Cardiac septum (tissue), 1 donor: Measurements from ENCODE around the gene PSMD9. TPM values are rescaled to one million over a fixed set of nuclear protein-coding genes. Genes with fewer than 3 reads are reported as not detected.
"Not testable (repeated sequence)": the region's sequence is repeated elsewhere in the genome, so short reads cannot be mapped to it uniquely, and the experiment has no call there.

Source experiments
- DNase-seq: peaks from one replicate; pipeline ENCODE4 v3.0.0-alpha.2; 2020; ENCODE audit warnings: low spot score
- intact Hi-C: fragments of 100-400 bp; cut with DNase I; formaldehyde crosslinking; loops from one replicate; pipeline ENCODE4 v1.14.0; 2022
- long read RNA-seq: library from polyadenylated mRNA; unstranded; transcript quantifications from one replicate; pipeline ENCODE4 v2.0.0, GENCODE V29; 2021
- total RNA-seq: library from RNA; stranded (reverse); fragmentation: NEBNext Ultra II Directional; extraction: Animal tissue kit (Norgen Biotek cat#: 25700); gene quantifications from one replicate; pipeline ENCODE4 v1.2.1, GENCODE V29; 2021
- donor health status: DM: no; HTN: no; CAD: no.

Gene PSMD9, protein sequence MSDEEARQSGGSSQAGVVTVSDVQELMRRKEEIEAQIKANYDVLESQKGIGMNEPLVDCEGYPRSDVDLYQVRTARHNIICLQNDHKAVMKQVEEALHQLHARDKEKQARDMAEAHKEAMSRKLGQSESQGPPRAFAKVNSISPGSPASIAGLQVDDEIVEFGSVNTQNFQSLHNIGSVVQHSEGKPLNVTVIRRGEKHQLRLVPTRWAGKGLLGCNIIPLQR
- 31.2 TPM for total RNA-seq
- long read RNA-seq, transcript PSMD9-207 (6 exons, 2,784 nt): major isoform, 61 of 69 reads
- long read RNA-seq, partial matches to known transcripts: 0 of 69 reads
- long read RNA-seq, other reads (novel, unspliced or antisense): 1 of 69 reads

DNA sequence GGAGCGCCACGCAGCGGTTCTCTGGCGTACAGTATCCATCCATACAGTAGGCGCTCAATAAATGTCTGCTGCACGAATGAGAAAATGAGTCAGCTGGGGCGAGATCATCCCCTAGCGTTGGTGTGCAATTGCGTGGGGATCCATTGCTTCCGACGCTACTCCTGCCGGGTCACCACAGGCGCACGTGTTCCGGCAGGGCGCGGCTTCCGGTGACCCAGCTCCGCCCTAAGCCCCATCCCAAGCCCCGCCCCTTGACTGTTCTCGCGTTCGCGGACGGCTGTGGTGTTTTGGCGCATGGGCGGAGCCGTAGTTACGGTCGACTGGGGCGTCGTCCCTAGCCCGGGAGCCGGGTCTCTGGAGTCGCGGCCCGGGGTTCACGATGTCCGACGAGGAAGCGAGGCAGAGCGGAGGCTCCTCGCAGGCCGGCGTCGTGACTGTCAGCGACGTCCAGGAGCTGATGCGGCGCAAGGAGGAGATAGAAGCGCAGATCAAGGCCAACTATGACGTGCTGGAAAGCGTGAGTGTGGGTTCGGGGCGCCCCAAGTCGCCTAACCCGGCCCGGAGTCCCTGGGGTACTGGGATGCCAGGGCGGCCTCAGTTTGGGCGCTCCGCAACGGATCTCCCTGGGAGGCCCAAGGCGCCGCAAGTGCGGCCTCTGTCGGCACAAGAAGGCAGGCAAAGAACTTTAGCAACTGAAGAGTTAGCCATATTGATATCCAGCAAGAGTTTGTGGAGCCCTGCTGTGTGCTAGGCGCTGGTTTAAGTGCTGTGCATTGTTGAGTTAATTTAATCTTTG, at the start of gene PSMD9:
TSS of gene PSMD9 (plus strand) at position 313 of the 796 bp plus-strand sequence. CDS start at position 380, 67 bp downstream.
- intact Hi-C loops: loop anchor here (1.0 to 5.0 kb wide), 4 partner anchors 50 to 191 kb away; no protein-coding TSS in a partner anchor
- peak; percentile 99 for DNase-seq

DNA sequence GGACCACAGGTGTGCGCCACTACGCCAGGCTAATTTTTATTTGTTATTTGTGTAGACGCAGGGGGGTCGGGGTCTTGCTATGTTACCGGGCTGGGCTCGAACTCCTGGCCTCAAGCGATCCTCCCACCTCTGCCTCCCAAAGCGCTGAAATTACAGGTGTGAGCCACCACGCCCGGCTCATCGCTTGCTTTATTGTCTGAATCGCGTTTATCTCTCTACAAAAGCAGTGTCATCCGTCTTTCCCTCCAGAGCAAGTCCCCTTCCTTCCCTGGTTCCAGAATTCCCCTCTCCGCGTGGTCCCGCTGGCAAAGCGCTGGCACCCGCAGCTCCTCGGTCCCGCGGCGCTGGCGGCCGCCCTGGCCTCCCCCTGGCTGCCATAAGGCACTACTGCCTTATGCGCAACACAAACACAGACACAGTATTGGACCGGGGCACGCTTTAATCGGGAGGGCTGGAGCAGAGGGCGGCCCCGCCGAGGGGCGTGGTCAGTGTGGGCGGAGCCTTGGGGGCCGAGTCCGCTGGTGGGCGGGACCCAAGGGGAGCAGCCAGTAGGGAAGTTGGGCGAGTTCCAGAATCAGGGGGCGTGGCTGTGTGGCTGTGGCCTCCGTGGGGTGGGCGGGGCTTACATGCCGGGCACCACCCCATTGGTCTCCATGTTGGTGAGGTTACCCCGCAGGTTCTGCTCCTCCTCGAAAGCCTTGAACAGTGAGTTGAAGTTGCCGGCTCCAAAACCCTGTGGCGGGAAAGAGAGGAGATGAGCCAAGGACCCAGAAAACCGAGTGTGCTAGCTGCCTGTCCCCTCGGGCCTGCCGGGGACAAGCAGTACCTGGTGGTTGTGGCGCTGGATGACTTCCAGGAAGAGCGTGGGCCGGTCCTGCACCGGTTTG, 49.2 kb upstream of the PSMD9 start:
- intact Hi-C loops: loop anchor here (2.0 kb wide), 1 partner anchor 49 kb away; the partner anchor contains the start of gene PSMD9
- peak; percentile 100 for DNase-seq

DNA sequence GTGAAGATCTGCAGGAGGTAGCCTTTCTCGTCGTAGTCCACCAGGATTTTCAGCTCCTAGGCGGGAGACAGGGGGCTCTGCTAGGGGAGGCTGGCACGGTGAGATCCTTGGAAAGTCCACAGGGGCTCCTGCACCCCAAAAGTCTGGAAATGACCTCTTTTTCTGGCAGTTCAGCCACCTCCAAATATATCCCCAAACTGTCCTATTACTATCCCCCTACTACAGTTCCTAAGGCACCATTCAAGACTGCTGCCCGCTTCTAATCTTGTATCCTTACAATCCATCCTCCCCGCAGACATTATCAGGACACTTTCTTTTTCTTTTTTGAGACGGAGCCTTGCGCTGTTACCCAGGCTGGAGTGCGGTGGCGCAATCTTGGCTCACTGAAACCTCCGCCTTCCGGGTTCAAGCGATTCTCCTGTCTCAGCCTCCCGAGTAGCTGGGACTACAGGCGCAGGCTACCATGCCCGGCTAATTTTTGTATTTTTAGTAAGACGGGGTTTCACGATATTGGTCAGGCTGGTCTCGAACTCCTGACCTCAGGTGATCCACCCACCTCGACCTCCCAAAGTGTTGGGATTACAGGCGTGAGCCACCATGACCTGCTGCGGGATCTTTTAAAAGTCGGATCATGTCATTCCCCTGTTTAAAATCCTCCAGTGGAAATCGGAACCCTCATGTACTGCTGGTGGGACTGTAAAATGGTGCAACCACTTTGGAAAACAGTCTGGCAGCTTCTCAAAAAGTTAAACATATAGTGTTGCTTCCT, 48.4 kb upstream of the PSMD9 start:
- DNase-seq: no peak
- intact Hi-C loops: loop anchor here (2.0 kb wide), 1 partner anchor 49 kb away; the partner anchor contains the start of gene PSMD9

DNA sequence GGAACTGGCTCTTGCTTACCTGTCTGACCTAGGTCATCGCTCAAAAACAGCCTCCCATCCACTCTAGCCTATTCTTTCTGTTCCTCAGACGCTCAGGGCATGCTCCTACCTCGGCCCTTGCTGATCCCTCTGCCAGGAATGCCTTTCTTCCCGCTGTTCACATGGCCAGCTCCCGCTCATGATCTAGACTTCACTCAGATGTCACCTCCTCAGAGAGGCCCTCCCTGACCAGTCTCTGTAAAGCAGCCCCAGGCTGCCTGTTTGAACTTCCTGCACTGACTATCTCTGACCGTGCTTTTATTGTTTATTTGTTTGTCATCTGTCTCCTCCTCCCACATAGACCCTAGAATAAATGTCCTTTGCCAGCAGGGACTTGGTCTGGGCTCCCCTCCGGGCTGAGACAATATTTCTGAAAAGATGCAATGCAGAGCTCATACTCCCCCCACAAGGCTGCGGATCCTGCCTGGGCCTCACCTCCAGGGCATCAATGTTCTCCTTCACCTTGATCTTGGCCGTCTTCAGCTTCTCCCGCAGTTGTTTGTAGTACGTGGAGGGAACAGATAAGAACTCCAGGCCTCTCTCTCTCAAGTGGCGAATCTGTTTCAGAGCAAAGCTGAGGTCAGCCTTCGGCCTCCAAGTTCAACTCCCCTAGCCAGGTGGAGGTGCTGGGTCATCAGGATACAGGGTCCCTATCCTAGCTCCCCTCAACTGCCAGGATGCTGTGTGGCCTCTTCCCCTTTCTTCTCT, 45.2 kb upstream of the PSMD9 start:
- intact Hi-C loops: no loop called here
- DNase-seq: no peak

DNA sequence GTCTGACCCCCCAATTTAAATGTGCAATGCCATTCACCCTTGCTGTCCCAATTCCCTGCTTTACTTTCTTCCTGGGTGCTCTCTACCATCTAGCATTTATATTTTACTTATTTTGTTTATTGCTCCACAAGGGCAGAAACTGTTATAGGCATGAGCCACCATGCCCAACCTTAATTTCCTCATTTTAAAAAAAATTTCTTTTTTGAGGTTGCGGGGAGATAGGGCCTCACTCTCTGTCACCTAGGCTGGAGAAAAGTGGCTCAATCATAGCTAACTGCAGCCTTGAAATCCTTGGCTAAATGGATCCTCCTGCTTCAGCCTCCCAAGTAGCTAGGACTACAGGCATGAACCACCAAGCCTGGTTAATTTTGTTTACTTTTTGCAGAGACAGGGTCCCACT, 42.9 kb upstream of the PSMD9 start:
- intact Hi-C loops: no loop called here
- no peak for DNase-seq

DNA sequence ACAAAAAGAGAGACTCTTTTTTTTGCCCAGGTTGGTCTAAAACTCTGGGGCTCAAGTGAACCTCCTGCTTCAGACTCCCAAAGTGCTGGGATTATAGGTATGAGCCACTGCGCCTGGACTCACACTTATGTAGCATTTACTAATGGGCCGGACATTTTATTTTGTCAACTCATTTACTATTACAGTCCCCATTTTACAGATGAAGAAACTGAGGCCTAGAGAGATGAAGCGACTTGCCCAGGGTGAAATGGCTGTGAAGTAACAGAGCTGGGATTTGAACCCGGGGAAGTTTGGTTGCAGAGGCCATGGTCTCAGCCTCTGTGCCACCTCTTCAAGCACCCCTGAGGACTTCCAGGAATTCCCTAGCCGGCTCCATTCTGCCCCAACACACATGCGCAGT, 39.4 kb upstream of the PSMD9 start:
- intact Hi-C loops: no loop called here
- no peak for DNase-seq

DNA sequence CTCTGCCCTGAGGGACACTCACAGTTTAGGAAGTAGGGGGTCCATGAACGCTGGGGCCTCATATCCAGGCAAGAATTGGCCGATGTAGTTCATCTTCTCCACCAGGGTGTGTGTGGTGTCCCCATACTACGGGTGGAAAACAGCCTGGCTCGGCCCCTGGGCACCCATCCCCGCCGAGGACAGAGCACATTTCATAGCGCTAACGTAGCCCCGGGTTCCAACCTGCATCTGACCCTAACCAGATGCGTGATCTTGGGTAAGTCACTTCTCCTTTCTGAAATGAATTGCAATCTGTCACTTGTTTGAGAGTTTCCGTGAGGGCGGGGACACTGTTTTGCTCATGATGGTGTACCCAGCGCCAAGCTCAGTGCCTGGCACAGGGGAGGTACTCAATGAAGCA, 38.9 kb upstream of the PSMD9 start:
- no peak for DNase-seq
- intact Hi-C loops: no loop called here

DNA sequence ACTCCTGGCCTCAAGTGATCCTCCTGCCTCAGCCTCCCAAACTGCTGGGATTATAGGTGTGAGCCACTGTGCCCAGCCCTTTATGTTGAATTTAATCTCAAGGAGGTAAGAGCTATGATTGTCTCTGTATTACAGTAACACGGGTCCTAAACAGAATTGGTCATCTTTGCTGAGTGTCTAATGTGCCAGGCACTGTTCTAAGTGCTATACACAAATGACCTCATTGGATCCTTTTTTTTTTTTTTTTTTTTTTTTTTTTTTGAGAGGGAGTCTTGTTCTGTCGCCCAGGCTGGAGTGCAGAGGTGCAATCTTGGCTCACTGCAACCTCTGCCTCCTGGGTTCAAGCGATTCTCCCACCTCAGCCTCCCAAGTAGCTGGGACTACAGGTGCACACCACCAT, 36.2 kb upstream of the PSMD9 start:
- DNase-seq, intact Hi-C loops: not testable (repeated sequence)

DNA sequence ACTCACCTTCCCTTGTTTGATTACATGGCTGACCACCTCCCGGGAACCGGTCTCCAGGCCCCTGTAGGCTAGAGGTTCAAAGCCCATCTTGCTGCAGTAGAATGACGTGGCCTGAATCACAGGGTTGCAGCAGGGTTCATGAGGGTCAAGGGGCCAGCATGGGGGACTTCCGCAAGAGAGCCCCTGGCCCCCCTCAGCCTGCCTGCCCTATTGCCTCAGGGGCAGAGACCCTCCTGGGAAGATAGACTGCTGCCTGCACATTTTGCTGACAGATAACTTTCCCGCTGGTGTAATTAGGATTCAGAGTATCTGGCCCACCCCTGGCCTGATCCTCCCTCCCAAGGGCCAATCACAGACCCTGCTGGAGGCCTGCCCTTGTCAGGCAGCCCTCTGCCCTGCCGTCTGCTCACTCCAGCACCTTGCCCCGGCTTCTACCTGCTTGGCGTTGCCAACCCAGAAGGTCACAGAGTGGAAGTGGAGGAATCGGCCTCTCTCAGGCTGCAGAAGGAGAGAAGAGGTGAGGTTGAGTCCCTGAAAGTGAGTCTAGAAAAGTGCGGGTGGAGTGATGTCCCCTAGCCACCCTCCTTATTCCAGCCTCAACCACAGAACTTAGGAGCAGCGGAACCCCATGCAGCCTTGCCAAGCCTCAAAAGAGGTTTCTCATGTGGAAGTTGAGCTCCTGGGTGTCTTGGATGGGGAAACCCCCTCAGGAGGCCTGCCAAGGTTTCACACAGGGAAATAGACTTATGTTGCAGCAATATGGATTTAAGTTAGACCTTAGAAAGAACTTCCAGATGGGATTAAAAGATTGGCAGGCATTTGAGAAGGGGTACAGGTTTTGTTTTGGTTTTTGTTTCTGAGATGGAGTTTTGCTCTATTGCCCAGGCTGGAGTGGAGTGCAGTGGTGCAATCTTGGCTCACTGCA, 31.0 kb upstream of the PSMD9 start:
- intact Hi-C loops: no loop called here

DNA sequence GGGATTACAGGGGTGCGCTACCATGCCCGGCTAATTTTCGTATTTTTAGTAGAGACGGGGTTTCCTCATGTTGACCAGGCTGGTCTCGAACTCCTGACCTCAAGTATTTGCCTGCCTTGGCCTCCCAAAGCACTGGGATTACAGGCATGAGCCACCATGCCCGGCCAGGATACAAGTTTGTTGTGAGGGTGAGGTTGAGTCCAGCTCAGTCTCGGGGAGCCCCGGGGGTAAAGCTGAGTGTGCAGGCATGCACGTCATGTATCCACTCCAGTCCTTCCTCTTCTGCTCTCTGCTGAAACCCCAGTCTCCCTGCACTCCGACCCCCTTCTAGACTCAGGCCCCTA, 30.3 kb upstream of the PSMD9 start:
- intact Hi-C loops: no loop called here
- no peak for DNase-seq

More for the DNA sequence above, 31.0 kb upstream of the PSMD9 start:
- no peak for DNase-seq

DNA sequence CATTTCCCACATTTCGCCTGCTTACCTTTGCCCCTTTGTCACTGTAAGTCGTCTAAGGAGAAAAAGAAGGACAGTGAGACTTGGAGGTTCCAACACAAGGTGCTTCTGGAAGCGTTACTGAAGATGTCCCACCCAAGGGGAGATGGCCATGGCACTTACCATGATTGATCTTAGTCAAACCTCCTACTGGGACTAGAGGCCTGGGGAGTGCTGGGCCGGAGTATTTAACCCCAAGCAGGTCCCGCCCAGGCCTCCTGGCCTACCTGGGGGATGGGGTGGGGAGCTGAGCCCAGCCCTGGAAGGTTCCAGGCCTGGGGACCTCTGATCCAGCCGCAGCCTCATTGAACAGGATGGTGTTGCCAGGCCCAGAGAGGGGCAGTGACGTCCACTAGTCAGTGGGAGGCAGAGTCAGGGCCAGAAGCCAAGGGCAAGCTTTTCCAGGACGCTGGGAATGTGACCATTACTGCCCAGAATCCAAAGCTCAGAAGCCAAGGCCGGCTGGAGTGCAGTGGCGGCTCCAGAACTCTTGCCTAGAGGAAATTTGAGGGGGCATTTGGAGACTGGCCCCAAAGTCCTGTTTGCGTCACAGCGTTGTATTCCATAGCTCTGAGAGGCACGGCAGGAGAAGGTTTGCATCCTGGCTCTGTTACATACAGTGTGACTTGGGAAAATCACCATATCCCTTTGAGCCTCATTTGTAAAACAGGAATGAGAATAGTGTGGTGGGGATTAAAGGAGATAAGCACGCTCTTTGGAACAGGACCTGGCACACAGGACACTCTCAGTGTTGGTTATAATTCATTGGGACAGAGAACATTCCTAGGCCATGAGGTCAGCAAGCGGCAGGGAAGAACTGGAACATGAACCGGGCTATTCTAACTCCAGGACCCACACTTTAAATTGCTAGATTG, 29.7 kb upstream of the PSMD9 start, which contains the start of gene HPD:
TSS of gene HPD (minus strand) at position 198 of the 911 bp plus-strand sequence. CDS start at position 162, 36 bp downstream.
- intact Hi-C loops: no loop called here
- no peak for DNase-seq

DNA sequence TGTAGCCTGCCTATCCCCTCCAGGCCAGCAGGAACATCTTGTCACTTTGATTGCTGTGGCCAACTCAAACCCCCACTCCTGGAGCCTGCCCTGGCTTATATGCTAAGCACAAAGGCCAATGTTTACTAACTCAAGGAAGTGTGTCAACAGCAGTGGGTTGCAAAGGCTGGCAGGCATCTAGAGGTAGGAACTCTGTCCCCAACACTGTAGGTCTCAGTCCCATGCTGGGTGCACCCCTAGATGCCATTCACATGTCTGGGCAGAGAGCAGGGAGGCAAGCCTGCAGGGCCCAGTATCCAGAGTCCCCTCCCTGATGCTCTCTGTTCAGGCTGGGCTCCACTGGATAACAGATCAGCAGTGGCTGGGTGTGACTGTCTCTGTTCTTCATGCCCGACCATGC, 28.3 kb upstream of the PSMD9 start:
- DNase-seq: no peak
- intact Hi-C loops: no loop called here

DNA sequence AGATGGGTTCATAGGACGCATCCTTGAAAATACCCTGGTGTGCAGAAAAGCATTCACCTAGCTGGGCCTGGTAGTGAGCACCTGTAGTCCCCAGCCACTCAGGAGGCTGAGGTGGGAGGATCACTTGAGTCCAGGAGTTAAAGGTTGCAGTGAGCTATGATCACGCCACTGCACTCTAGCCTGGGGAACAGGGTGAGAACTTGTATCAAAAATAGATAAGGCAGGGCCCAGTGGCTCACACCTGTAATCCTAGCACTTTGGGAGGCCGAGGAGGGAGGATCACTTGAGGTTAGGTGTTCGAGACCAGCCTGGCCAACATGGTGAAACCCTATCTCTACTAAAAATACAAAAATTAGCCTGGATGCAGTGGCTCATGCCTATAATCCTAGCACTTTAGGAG, 27.9 kb upstream of the PSMD9 start:
- intact Hi-C loops, DNase-seq: not testable (repeated sequence)

DNA sequence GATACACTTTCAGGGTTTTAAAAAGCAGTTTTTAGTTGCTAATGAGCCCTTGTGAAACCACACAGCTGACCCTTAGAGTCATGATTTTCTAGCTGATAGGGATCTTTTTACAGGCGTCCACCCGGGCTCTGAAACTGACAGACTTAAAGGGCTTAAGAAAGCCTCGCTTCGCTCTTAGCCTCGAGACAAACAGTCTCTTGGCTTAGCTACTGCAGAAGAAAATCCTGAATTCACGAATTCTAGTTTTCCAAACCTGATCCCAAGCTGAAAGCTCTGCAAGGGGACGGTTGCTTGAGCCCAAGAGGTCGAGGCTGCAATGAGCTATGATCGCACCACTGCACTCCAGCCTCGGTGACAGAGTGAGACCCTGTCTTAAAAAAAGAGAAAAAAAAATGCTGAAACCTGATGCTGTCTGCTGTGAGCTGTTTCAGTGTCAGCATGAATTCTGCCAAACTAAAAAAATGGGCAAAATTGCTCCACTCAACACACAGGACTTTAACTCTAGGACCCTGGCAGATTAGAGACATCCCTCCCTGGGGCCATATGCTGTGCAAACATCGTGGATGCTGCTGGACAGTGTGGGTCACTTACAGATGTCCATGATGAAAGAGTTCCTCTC, 26.8 kb upstream of the PSMD9 start:
- intact Hi-C loops: no loop called here
- DNase-seq: no peak

DNA sequence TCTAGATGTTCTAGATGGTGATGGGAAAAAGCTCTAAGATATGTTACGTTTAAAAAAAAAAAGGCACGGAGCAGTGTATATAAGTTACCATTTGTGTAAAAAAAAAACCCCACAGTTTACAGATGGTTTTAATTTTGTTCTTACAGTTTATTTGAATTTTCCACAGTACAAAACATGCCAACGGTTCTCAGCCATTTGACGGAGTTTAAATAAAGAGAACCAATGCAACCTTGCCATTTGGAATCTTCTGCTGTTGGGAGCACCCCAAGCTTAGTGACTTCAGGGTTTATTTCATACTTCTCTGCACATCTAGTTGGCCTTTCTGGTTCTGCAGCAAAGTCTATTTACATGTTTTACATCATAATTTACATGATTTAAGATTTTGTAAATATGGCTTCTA, 22.3 kb upstream of the PSMD9 start:
- intact Hi-C loops: no loop called here
- DNase-seq: no peak

DNA sequence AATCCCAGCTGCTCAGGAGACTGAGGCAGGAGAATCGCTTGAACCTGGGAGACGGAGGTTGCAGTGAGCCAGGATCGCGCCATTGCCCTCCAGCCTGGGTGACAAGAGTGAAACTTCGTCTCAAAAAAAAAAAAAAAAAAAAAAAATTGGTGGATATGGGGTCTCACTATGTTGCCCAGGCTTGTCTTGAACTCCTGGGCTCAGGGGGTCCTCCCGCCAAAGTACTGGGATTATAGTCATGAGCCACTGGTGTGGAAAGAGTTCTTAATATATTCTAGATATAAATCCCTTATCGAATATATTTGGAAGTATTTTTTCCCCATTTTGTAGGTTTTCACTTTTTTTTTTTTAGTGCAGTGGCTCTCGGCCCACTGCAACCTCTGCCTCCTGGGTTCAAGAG, 19.4 kb upstream of the PSMD9 start:
- DNase-seq, intact Hi-C loops: not testable (repeated sequence)
